NCI-H2107 treated with DMSO at 0.1 percent for 48 hours (cell line): ENCODE data around the gene PIAS4.

Experiments used
- DNase-seq: peaks from one replicate; lab custom pipeline; 2025; ENCODE audit not compliant: unreplicated experiment; lab: John Stamatoyannopoulos, UW

Gene PIAS4

GRCh38 chr19:4023600-4024398 lies 16.3 kb downstream of the PIAS4 start:
- DNase-seq = no peak

GRCh38 chr19:4025317-4025716 lies 17.8 kb downstream of the PIAS4 start:
- no peak for DNase-seq

GRCh38 chr19:4027146-4027545 lies 19.6 kb downstream of the PIAS4 start:
- DNase-seq = no peak

- no peak for DNase-seq
These were observed 21.1 kb downstream of the PIAS4 start for GRCh38 chr19:4028334-4029246.

- no peak for DNase-seq
These were observed 21.7 kb downstream of the PIAS4 start for GRCh38 chr19:4029247-4029614.

- DNase-seq = no peak
These were observed 23.0 kb downstream of the PIAS4 start for GRCh38 chr19:4030552-4030951.

- no peak for DNase-seq
These were observed 23.4 kb downstream of the PIAS4 start for GRCh38 chr19:4030981-4031380.

- no peak for DNase-seq
These were observed 23.9 kb downstream of the PIAS4 start for GRCh38 chr19:4031420-4031819.

- no peak for DNase-seq
These were observed 24.9 kb downstream of the PIAS4 start for GRCh38 chr19:4032436-4032835.

GRCh38 chr19:4033028-4033956 lies 25.8 kb downstream of the PIAS4 start:
- no peak for DNase-seq

- no peak for DNase-seq
These were observed 26.8 kb downstream of the PIAS4 start for GRCh38 chr19:4034048-4035017.

GRCh38 chr19:4035018-4035566 lies 27.6 kb downstream of the PIAS4 start:
- DNase-seq = no peak

- no peak for DNase-seq
These were observed 28.0 kb downstream of the PIAS4 start for GRCh38 chr19:4035582-4035981.

GRCh38 chr19:4036576-4037300 lies 29.2 kb downstream of the PIAS4 start:
- DNase-seq = no peak

- no peak for DNase-seq
These were observed 29.9 kb downstream of the PIAS4 start for GRCh38 chr19:4037301-4037949.

- DNase-seq = no peak
These were observed 30.5 kb downstream of the PIAS4 start for GRCh38 chr19:4038057-4038456.

- DNase-seq = peak; percentile 26
These were observed 31.3 kb downstream of the PIAS4 start for GRCh38 chr19:4038661-4039423.
